Heart left ventricle (tissue), 16 donors: ENCODE data around the gene CDC25B. TPM values are rescaled to one million over a fixed set of nuclear protein-coding genes. Genes with fewer than 3 reads are reported as not detected.
A peak's percentile ranks its signal among the peaks of the same experiment; 100 is the strongest.

Experiments used
- ATAC-seq, 4 donors: fragments of 200-7000 bp; cut with Tn5 transposase; one replicate each; pipeline ENCODE4 v1.9.1; 2020 to 2022; ENCODE audit warnings: moderate library complexity in 4 of 4, mild to moderate bottlenecking in 3 of 4, moderate number of reproducible peaks in 1 of 4
- DNase-seq, 5 donors: peaks; one replicate each; pipeline ENCODE4 v3.0.0-alpha.2; 2020
- H3K27ac ChIP-seq, 12 donors: fragments of 200-600 bp; sonication (generic) in 4 of 12; one replicate each; pipeline versions ENCODE4 v1.5.0 to v1.8.0; 2016 to 2022; ENCODE audit warnings: mild to moderate bottlenecking in 2 of 12
- H3K27me3 ChIP-seq, 9 donors: fragments of 200-600 bp; sonication (generic) in 2 of 9; one replicate each; pipeline versions ENCODE4 v1.5.1 to v1.8.0; 2016 to 2022; ENCODE audit warnings: mild to moderate bottlenecking in 3 of 9
- H3K36me3 ChIP-seq, 9 donors: fragments of 200-600 bp; sonication (generic) in 2 of 9; one replicate each; pipeline versions ENCODE4 v1.5.0 to v1.8.0; 2018 to 2022; ENCODE audit warnings: mild to moderate bottlenecking in 2 of 9
- H3K4me1 ChIP-seq, 12 donors: fragments of 200-600 bp; sonication (generic) in 4 of 12; one replicate each; pipeline versions ENCODE4 v1.5.0 to v1.8.0; 2016 to 2022; ENCODE audit warnings: mild to moderate bottlenecking in 3 of 12
- H3K4me3 ChIP-seq, 12 donors: fragments of 200-600 bp; sonication (generic) in 4 of 12; one replicate each; pipeline versions ENCODE4 v1.5.0 to v1.8.0; 2017 to 2022; ENCODE audit warnings: mild to moderate bottlenecking in 9 of 12, moderate library complexity in 4 of 12
- H3K9me3 ChIP-seq, 12 donors: fragments of 200-600 bp; sonication (generic) in 4 of 12; one replicate each; pipeline versions ENCODE4 v1.5.0 to v1.8.0; 2016 to 2022; ENCODE audit warnings: mild to moderate bottlenecking in 1 of 12
- CTCF ChIP-seq, 12 donors: fragments of 200-600 bp; sonication (generic) in 4 of 12; IDR thresholded peaks; one replicate each; pipeline versions ENCODE4 v1.5.0 to v1.8.0; 2018 to 2022; ENCODE audit warnings: antibody characterized with exemption in 12 of 12, mild to moderate bottlenecking in 5 of 12
- POLR2A ChIP-seq, 2 donors: fragments of 450-650 bp; IDR thresholded peaks; one replicate each; pipeline ENCODE4 v1.6.1; 2017; ENCODE audit warnings: antibody characterized with exemption in 2 of 2, mild to moderate bottlenecking in 2 of 2, moderate library complexity in 2 of 2
- WGBS, 4 donors: extraction: QIAGEN DNeasy Blood & Tissue Kit in 2 of 4; methylation state at CpG; one replicate each; pipeline versions ENCODE4 v1.1.5 to v1.1.7; 2013 to 2018; 5-methylcytosine and 5-hydroxymethylcytosine counted together
- intact Hi-C, 10 donors: fragments of 100-400 bp; cut with DNase I; formaldehyde crosslinking; loops; one replicate each; pipeline versions ENCODE4 v1.11.1 to v1.14.2; 2022
- polyA plus RNA-seq, 2 donors: library from polyadenylated mRNA; stranded (reverse); fragments of 200-250 nt; gene quantifications; one replicate each; pipeline ENCODE4 v1.2.3, GENCODE V29; 2013
- total RNA-seq, 9 donors: library from RNA; depleted of rRNA in 2 of 9; stranded (reverse); fragments of >200 nt in 2 of 9; fragmentation: NEBNext Ultra II Directional in 3 of 9; extraction: Animal tissue kit (Norgen Biotek cat#: 25700) in 3 of 9; gene quantifications; one replicate each; pipeline versions ENCODE4 v1.1.0 to v1.2.4, GENCODE V29; 2016 to 2023
- donor health status: ischemic (EF 13 %, LVEDD 7.1; RV severe dilation, severe dysfunction).
- donor health status: healthy with polysubstance abuse.
- donor health status: DM: no; HTN: yes; CAD: no.
- donor health status: DM: no; HTN: no; CAD: no.
- donor health status: ischemic (EF 25% LVEDD 6.9; RV normal size, moderate dysfunction).
- donor health status: ischemic (EF 25% LVEDD 5.7; RV mildly dilated, moderate dysfunction).
- donor health status: healthy.
- donor health status: DM: yes; HTN: yes; CAD: no.
- donor health status: ischemic (EF 35%, LVEDD 5.7; RV mildly dilated, moderate dysfunction).
- donor health status: nonischemic (EF 11% LVEDD 7.7; RV severe dilation, severe dysfunction).
- donor health status: DM: yes; HTN: yes; CAD: no.
- donor health status: PGD.
- donor health status: ischemic (EF 29% LVEDD 5.4; RV normal size, mild dysfunction).
- donor health status: nonischemic (EF 23%, LVEDD 6.1; RV moderate dilation, normal function).

Gene CDC25B
- total and polyA plus RNA-seq, 11 donors, result 4.0 to 30.4 (median 8.6) TPM

GRCh38 chr20:3781153-3781910 lies 14.8 kb upstream of the CDC25B start, which contains the start of gene SPEF1:
Gene SPEF1, minus strand, starts transcription at chr20:3781448. Its CDS starts 161 bp downstream, at chr20:3781287.
- TF ChIP-seq CTCF (IDR thresholded peaks at IDR 0.05) (peak in 11 of 12 donors; percentile 21 to 54 (median 39)), POLR2A (IDR thresholded peaks at IDR 0.05) (no peak)
- DNase-seq (peak; percentile 68 to 85 (median 81)), ATAC-seq (peak; percentile 80 to 90 (median 84))
- no peaks in the 10 kb centered on the region for H3K9me3 ChIP-seq
- H3K4me3 ChIP-seq, result peak within 1 kb of the TSS in 11 of 12 donors; percentile 17 to 58 (median 46)
- intact Hi-C loops, result loop anchor here in 5 of 10 donors (5.0 to 10.0 kb wide), 4 partner anchors 73 to 303 kb away; no protein-coding TSS in a partner anchor
- peak within 1 kb of the TSS in 4 of 12 donors; percentile 7 to 52 (median 42) for H3K27ac ChIP-seq
- 13 to 18% (median 16%) methylated on average over 28 of the region's 28 CpGs for WGBS, 4 donors
- H3K4me1 ChIP-seq, result peaks cover 4 to 55% (median 42%) of the 10 kb centered on the region in 12 donors
- peaks cover 0 to 5% (median 0%) of the 10 kb centered on the region in 9 donors for H3K27me3 ChIP-seq
- H3K36me3 ChIP-seq, result peaks cover 0 to 18% (median 4%) of the 10 kb centered on the region in 9 donors

DNA sequence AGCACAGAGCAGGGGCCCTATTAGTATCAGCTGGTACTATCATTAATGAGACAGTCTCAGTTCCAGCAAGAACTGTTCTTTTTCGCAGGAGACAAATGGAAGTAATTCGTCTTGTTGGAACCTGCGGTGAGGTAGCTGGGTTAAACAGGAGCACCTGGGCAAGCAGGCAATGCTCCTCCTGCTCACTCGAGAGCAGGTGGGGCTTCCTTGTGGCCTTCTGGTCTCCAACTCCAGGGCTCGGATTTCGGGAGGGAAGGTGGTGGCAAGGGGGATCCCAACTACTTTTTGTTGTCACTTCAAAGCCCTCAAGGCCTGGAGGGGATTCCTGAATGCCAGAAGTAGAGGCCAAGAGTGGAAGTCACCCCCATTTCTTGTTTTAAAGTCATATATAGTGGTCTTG lies 13.5 kb upstream of the CDC25B start:
- ATAC-seq (no peak), DNase-seq (no peak)
- Histone ChIP-seq H3K4me3 (no peak overlapping the region), H3K27me3 (peaks cover 0 to 5% (median 0%) of the 10 kb centered on the region in 9 donors), H3K27ac (no peak overlapping the region), H3K4me1 (peaks cover 4 to 56% (median 45%) of the 10 kb centered on the region in 12 donors), H3K36me3 (peaks cover 0 to 18% (median 4%) of the 10 kb centered on the region in 9 donors), H3K9me3 (no peaks in the 10 kb centered on the region)
- TF ChIP-seq POLR2A (IDR thresholded peaks at IDR 0.05), result no peak
- TF ChIP-seq CTCF (IDR thresholded peaks at IDR 0.05), result no peak
- intact Hi-C loops, result loop anchor here in 5 of 10 donors (5.0 to 10.0 kb wide), 4 partner anchors 72 to 302 kb away; no protein-coding TSS in a partner anchor
- 88 to 92% (median 90%) methylated on average over 6 of the region's 6 CpGs for WGBS, 4 donors

- H3K4me1 ChIP-seq, result peaks cover 4 to 52% (median 41%) of the 10 kb centered on the region in 12 donors
- peaks cover 0 to 5% (median 0%) of the 10 kb centered on the region in 9 donors for H3K27me3 ChIP-seq
- H3K27ac ChIP-seq, result no peak overlapping the region
- DNase-seq (peak in 1 of 5 donors; percentile 47), ATAC-seq (no peak)
- peaks cover 0 to 18% (median 4%) of the 10 kb centered on the region in 9 donors for H3K36me3 ChIP-seq
- no peak overlapping the region for H3K4me3 ChIP-seq
- H3K9me3 ChIP-seq, result no peaks in the 10 kb centered on the region
- TF ChIP-seq POLR2A (IDR thresholded peaks at IDR 0.05) (no peak), CTCF (IDR thresholded peaks at IDR 0.05) (no peak)
- intact Hi-C loops, result loop anchor here in 5 of 10 donors (5.0 to 10.0 kb wide), 4 partner anchors 72 to 302 kb away; no protein-coding TSS in a partner anchor
- WGBS, 4 donors, result 72 to 83% (median 79%) methylated on average over 2 of the region's 2 CpGs
Measured at GRCh38 chr20:3783068-3783489, 13.0 kb upstream of the CDC25B start.
